ENCODE data around the gene RBPJL. TPM values are rescaled to one million over a fixed set of nuclear protein-coding genes. Genes with fewer than 3 reads are reported as not detected.
A peak's percentile ranks its signal among the peaks of the same experiment; 100 is the strongest.

The RBPJL gene
- total and polyA plus RNA-seq, 2 of the 13 experiments (the other 11 are each of a cell fraction or from before 2014, with no cell fraction given): not detected

DNA sequence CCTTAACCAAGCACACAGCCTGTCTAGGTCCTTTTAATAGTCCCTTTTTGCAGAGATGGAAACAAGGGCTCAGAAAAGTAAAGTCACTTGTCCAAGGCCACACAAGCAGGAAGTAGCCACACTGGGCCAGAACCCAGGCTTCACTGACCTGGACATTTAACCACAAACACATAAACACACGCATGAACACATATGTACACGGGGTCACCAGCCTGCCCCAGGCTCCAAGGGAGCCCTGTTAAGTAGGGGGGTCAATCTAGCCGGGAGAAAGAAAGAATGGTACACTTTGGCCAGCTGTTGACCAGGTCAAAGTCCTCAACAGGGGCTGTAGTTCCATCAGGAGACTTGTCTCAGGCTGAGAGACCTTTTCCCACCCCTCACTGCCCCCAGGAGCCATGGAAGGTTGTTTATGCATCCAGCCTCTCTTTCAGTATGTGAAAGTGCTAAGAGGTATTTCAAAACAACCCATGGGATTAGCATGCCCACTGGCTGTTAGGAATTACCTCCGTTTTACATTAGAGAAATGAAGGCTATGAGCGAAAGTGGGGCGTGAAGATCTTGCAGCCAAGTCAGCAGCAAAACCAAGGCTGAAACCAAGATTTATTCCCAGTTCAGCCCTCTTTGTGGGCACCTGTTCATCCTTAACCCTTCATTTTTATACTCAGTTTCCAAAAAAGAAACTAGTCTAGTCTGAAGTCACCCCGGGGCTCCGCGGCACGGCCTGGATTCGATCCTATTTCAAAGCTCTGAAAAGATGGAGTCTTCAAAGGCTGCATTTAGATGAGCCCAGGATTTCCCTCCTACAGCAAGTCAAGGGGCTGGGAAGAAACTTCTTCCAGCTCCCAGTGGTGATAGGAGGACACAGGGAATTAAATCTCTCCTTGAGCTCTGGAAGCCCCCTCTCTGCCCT is 31.7 kb downstream of the RBPJL start (continued):
- TF ChIP-seq, protein P1, sequence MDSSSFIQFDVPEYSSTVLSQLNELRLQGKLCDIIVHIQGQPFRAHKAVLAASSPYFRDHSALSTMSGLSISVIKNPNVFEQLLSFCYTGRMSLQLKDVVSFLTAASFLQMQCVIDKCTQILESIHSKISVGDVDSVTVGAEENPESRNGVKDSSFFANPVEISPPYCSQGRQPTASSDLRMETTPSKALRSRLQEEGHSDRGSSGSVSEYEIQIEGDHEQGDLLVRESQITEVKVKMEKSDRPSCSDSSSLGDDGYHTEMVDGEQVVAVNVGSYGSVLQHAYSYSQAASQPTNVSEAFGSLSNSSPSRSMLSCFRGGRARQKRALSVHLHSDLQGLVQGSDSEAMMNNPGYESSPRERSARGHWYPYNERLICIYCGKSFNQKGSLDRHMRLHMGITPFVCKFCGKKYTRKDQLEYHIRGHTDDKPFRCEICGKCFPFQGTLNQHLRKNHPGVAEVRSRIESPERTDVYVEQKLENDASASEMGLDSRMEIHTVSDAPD (CRISPR knock-in tag; IDR thresholded peaks at IDR 0.05): 0 out of 2 replicates have a peak, but pooled peaks have one; percentile 17
- TF ChIP-seq, protein P2, sequence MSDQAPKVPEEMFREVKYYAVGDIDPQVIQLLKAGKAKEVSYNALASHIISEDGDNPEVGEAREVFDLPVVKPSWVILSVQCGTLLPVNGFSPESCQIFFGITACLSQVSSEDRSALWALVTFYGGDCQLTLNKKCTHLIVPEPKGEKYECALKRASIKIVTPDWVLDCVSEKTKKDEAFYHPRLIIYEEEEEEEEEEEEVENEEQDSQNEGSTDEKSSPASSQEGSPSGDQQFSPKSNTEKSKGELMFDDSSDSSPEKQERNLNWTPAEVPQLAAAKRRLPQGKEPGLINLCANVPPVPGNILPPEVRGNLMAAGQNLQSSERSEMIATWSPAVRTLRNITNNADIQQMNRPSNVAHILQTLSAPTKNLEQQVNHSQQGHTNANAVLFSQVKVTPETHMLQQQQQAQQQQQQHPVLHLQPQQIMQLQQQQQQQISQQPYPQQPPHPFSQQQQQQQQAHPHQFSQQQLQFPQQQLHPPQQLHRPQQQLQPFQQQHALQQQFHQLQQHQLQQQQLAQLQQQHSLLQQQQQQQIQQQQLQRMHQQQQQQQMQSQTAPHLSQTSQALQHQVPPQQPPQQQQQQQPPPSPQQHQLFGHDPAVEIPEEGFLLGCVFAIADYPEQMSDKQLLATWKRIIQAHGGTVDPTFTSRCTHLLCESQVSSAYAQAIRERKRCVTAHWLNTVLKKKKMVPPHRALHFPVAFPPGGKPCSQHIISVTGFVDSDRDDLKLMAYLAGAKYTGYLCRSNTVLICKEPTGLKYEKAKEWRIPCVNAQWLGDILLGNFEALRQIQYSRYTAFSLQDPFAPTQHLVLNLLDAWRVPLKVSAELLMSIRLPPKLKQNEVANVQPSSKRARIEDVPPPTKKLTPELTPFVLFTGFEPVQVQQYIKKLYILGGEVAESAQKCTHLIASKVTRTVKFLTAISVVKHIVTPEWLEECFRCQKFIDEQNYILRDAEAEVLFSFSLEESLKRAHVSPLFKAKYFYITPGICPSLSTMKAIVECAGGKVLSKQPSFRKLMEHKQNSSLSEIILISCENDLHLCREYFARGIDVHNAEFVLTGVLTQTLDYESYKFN (CRISPR knock-in tag; conservative IDR thresholded peaks at IDR 0.05): peak; percentile 84
- TF ChIP-seq SALL1 (CRISPR knock-in tag; IDR thresholded peaks at IDR 0.05) (peak; percentile 84), ZNF557 (CRISPR knock-in tag; IDR thresholded peaks at IDR 0.05) (no peak), AHR (CRISPR knock-in tag; IDR thresholded peaks at IDR 0.05) (peak; percentile 24; the same call in 1 of the 2 replicates), ELF3 (CRISPR knock-in tag; IDR thresholded peaks at IDR 0.05) (peak; percentile 76), PHF21A (CRISPR knock-in tag; IDR thresholded peaks at IDR 0.05) (peak; percentile 79), CBX2 (IDR thresholded peaks at IDR 0.05; ENCODE audit: low read depth, low read length) (no peak), CBX2 (CRISPR knock-in tag; IDR thresholded peaks at IDR 0.05; ENCODE audit: low read depth) (peak; percentile 74; the same call in 1 of the 2 replicates), ZNF331 (CRISPR knock-in tag; IDR thresholded peaks at IDR 0.05) (peak; percentile 66; the same call in 1 of the 2 replicates), ZNF235 (CRISPR knock-in tag; IDR thresholded peaks at IDR 0.05; ENCODE audit: borderline replicate concordance) (no peak), NCOA5 (CRISPR knock-in tag; IDR thresholded peaks at IDR 0.05) (no peak), ZC3H4 (CRISPR knock-in tag; IDR thresholded peaks at IDR 0.05; ENCODE audit: borderline replicate concordance) (0 out of 2 replicates have a peak, but pooled peaks have one; percentile 62), MAZ (IDR thresholded peaks at IDR 0.05; ENCODE audit: borderline replicate concordance, low read depth, low read length) (peak; percentile 31; the same call in 1 of the 2 replicates), MAZ (CRISPR knock-in tag; IDR thresholded peaks at IDR 0.05; ENCODE audit: low read depth) (0 out of 2 replicates have a peak, but pooled peaks have one; percentile 48), SRSF4 (IDR thresholded peaks at IDR 0.05; ENCODE audit: low read depth, low read length, poor library complexity, severe bottlenecking) (no peak), ZNF44 (CRISPR knock-in tag; IDR thresholded peaks at IDR 0.05) (peak; percentile 84; the same call in 1 of the 2 replicates), KLF11 (CRISPR knock-in tag; IDR thresholded peaks at IDR 0.05) (no peak), FOXA3 (CRISPR knock-in tag; IDR thresholded peaks at IDR 0.05) (peak; percentile 87), ZSCAN29 (CRISPR knock-in tag; conservative IDR thresholded peaks at IDR 0.05) (peak; percentile 18; the same call in 1 of the 2 replicates), IRF2 (CRISPR knock-in tag; IDR thresholded peaks at IDR 0.05) (no peak; the same call in 1 of the 2 replicates), ZNF773 (CRISPR knock-in tag; IDR thresholded peaks at IDR 0.05; ENCODE audit: borderline replicate concordance) (no peak; the same call in 1 of the 2 replicates)
- TF ChIP-seq, protein P3, sequence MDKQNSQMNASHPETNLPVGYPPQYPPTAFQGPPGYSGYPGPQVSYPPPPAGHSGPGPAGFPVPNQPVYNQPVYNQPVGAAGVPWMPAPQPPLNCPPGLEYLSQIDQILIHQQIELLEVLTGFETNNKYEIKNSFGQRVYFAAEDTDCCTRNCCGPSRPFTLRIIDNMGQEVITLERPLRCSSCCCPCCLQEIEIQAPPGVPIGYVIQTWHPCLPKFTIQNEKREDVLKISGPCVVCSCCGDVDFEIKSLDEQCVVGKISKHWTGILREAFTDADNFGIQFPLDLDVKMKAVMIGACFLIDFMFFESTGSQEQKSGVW (CRISPR knock-in tag; IDR thresholded peaks at IDR 0.05; ENCODE audit: borderline replicate concordance): no peak
- TF ChIP-seq, protein P4, sequence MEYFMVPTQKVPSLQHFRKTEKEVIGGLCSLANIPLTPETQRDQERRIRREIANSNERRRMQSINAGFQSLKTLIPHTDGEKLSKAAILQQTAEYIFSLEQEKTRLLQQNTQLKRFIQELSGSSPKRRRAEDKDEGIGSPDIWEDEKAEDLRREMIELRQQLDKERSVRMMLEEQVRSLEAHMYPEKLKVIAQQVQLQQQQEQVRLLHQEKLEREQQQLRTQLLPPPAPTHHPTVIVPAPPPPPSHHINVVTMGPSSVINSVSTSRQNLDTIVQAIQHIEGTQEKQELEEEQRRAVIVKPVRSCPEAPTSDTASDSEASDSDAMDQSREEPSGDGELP (IDR thresholded peaks at IDR 0.05; ENCODE audit: borderline replicate concordance, low read depth): peak; percentile 94

Data from HepG2 (cell line).